Stomach (tissue), 4 donors: ENCODE results near the gene CNTN4.

Source experiments
- POLR2A ChIP-seq, 4 donors: fragments of 450-650 bp; IDR thresholded peaks; one replicate each; pipeline ENCODE4 v1.6.1; 2016; ENCODE audit warnings: antibody characterized with exemption in 4 of 4, control low read depth in 2 of 4, mild to moderate bottlenecking in 1 of 4, moderate library complexity in 1 of 4
- POLR2AphosphoS5 ChIP-seq, 3 donors: sonication (generic); formaldehyde crosslinking; IDR thresholded peaks; one replicate each; pipeline ENCODE4 v1.6.1; 2016; ENCODE audit warnings: antibody characterized with exemption in 3 of 3
- TF ChIP-seq, protein P1 (sequence below), 7 experiments: fragments of 450-650 bp in 4 of 7; fragments of 200-600 bp in 3 of 7; sonication (generic) in 3 of 7; IDR thresholded peaks; one replicate each; pipeline ENCODE4 v1.5.1; 2016 to 2019; ENCODE audit warnings: antibody characterized with exemption in 7 of 7, control low read depth in 2 of 7, mild to moderate bottlenecking in 1 of 7

- TF ChIP-seq, protein P1, sequence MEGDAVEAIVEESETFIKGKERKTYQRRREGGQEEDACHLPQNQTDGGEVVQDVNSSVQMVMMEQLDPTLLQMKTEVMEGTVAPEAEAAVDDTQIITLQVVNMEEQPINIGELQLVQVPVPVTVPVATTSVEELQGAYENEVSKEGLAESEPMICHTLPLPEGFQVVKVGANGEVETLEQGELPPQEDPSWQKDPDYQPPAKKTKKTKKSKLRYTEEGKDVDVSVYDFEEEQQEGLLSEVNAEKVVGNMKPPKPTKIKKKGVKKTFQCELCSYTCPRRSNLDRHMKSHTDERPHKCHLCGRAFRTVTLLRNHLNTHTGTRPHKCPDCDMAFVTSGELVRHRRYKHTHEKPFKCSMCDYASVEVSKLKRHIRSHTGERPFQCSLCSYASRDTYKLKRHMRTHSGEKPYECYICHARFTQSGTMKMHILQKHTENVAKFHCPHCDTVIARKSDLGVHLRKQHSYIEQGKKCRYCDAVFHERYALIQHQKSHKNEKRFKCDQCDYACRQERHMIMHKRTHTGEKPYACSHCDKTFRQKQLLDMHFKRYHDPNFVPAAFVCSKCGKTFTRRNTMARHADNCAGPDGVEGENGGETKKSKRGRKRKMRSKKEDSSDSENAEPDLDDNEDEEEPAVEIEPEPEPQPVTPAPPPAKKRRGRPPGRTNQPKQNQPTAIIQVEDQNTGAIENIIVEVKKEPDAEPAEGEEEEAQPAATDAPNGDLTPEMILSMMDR (IDR thresholded peaks at IDR 0.05) = no peak
- no peak for TF ChIP-seq POLR2AphosphoS5 (IDR thresholded peaks at IDR 0.05)
- TF ChIP-seq POLR2A (IDR thresholded peaks at IDR 0.05) = no peak
These were observed 175.9 kb downstream of the CNTN4 start for GRCh38 chr3:2274526-2274925.
